Measurements from ENCODE around the gene TMEM169.

The TMEM169 gene

GRCh38 chr2:216059233-216059834, 22.4 kb upstream of the TMEM169 start:
- ChIA-PET CTCF (interaction anchor here (0.6 to 1.3 kb wide), 4 partner anchors 15 to 531 kb away, joined by 3 to 4 read pairs (median 4); no protein-coding TSS in a partner anchor), POLR2A (interaction anchor here (0.8 kb wide), 1 partner anchor 55 kb away, joined by 3 read pairs; no protein-coding TSS in a partner anchor)
- no peaks in the 10 kb centered on the region for H3K4me1 ChIP-seq (ENCODE audit: control insufficient read depth, insufficient read depth, low read length)
- peak; percentile 81 for TF ChIP-seq ZNF146 (tag by site-specific recombination; IDR thresholded peaks at IDR 0.05)
- TF ChIP-seq ZNF704 (tag by site-specific recombination; IDR thresholded peaks at IDR 0.05), result no peak
- no peak for TF ChIP-seq ZNF560 (tag by site-specific recombination; IDR thresholded peaks at IDR 0.05; ENCODE audit: borderline replicate concordance)
- TF ChIP-seq KLF10 (tag by site-specific recombination; IDR thresholded peaks at IDR 0.05), result no peak
- no peak for TF ChIP-seq GFI1B (tag by site-specific recombination; IDR thresholded peaks at IDR 0.05)
- TF ChIP-seq GLIS1 (tag by site-specific recombination; IDR thresholded peaks at IDR 0.05), result no peak
- TF ChIP-seq ZNF416 (tag by site-specific recombination; IDR thresholded peaks at IDR 0.05), result no peak
- H3K36me3 ChIP-seq (ENCODE audit: control insufficient read depth in 2 of 2, insufficient read depth in 1 of 2, low read length in 2 of 2), result peaks cover 22 to 41% of the 10 kb centered on the region in 2 experiments
- no peaks in the 10 kb centered on the region for H3K9me3 ChIP-seq (ENCODE audit: control insufficient read depth, insufficient read depth, low read depth, low read length)
- H3K4me3 ChIP-seq (ENCODE audit: low read depth, low read length), result no peak overlapping the region
- H3K27ac ChIP-seq (ENCODE audit: extremely low read depth, low read depth, low read length), result no peak overlapping the region

DNA sequence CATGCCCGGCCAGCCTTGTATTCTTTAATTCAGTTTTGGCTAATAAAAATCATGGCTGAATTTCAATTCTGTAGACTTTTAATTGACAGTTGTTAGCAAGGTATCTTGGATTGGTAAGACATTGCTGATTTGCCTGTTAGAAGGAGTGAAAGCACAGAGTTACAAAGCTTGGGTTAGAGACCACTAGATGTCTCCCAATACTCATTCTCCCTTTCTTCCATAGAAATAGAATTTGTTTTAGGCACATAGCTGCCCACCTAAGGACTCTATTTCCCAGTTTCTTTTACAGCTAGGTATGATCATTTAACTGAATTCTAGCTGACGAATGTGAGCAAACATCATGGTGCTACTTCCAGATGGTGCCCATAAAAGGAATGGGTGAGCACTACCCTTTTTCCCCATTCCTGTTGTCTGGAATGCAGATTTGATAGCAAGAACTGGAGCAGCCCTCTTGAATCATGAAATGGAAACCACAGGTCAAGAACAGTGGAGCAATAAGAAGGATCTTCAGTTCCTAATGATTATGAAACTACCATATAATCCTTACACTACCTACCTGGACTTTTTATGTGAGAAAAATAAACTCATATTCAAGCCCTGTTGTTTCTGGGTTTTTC, 17.6 kb upstream of the TMEM169 start:
- Histone ChIP-seq H3K27ac (ENCODE audit: extremely low read depth, low read depth, low read length) (no peak overlapping the region), H3K4me1 (ENCODE audit: control insufficient read depth, insufficient read depth, low read length) (no peaks in the 10 kb centered on the region), H3K4me3 (ENCODE audit: low read depth, low read length) (no peak overlapping the region), H3K36me3 (ENCODE audit: control insufficient read depth in 2 of 2, insufficient read depth in 1 of 2, low read length in 2 of 2) (peaks cover 38 to 43% of the 10 kb centered on the region in 2 experiments), H3K9me3 (ENCODE audit: control insufficient read depth, insufficient read depth, low read depth, low read length) (no peaks in the 10 kb centered on the region)
- TF ChIP-seq, protein P1, sequence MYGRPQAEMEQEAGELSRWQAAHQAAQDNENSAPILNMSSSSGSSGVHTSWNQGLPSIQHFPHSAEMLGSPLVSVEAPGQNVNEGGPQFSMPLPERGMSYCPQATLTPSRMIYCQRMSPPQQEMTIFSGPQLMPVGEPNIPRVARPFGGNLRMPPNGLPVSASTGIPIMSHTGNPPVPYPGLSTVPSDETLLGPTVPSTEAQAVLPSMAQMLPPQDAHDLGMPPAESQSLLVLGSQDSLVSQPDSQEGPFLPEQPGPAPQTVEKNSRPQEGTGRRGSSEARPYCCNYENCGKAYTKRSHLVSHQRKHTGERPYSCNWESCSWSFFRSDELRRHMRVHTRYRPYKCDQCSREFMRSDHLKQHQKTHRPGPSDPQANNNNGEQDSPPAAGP (tag by site-specific recombination; IDR thresholded peaks at IDR 0.05), result no peak
- TF ChIP-seq ZNF501 (tag by site-specific recombination; IDR thresholded peaks at IDR 0.05) (no peak), ZNF704 (tag by site-specific recombination; IDR thresholded peaks at IDR 0.05) (no peak), ZNF654 (tag by site-specific recombination; IDR thresholded peaks at IDR 0.05; ENCODE audit: low read depth) (peak; percentile 45), ZBTB26 (tag by site-specific recombination; optimal IDR thresholded peaks at IDR 0.05) (no peak)
- ChIA-PET POLR2A (no interaction called here), CTCF (interaction anchor here (0.6 to 0.7 kb wide), 2 partner anchors 56 to 124 kb away, joined by 3 read pairs; no protein-coding TSS in a partner anchor)

DNA sequence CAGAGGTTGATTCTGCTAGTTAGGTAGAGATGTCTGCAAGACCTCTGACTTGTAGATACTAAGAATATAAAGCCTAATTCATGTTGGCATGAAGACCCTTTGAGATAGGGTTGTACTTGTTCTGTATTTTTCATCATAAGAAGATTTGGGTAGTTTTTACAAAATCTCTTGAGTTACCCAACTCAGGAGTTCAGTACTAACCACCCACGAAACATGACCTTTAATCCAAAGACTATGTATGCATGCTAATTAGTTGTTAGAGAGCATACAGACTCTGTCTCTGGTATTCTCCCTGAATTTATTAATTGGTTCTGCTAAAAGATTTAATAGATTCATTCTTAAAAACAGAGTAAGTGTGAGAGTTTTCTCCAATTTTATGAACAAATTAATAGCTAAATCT, 17.1 kb upstream of the TMEM169 start:
- Histone ChIP-seq H3K4me3 (ENCODE audit: low read depth, low read length) (no peak overlapping the region), H3K36me3 (ENCODE audit: control insufficient read depth in 2 of 2, insufficient read depth in 1 of 2, low read length in 2 of 2) (peaks cover 37 to 38% of the 10 kb centered on the region in 2 experiments), H3K9me3 (ENCODE audit: control insufficient read depth, insufficient read depth, low read depth, low read length) (no peaks in the 10 kb centered on the region), H3K4me1 (ENCODE audit: control insufficient read depth, insufficient read depth, low read length) (no peaks in the 10 kb centered on the region), H3K27ac (ENCODE audit: extremely low read depth, low read depth, low read length) (no peak overlapping the region)
- POLR2A ChIA-PET, result no interaction called here
- CTCF ChIA-PET, result interaction anchor here (0.6 kb wide), 1 partner anchor 56 kb away, joined by 3 read pairs; no protein-coding TSS in a partner anchor
- TF ChIP-seq ZNF280C (tag by site-specific recombination; IDR thresholded peaks at IDR 0.05) (no peak), ZNF530 (tag by site-specific recombination; IDR thresholded peaks at IDR 0.05; ENCODE audit: low read depth) (no peak), GLI2 (tag by site-specific recombination; IDR thresholded peaks at IDR 0.05; ENCODE audit: borderline replicate concordance, low read depth) (no peak), ZFP37 (tag by site-specific recombination; IDR thresholded peaks at IDR 0.05) (no peak), ZNF423 (tag by site-specific recombination; IDR thresholded peaks at IDR 0.05) (no peak), PRDM4 (tag by site-specific recombination; IDR thresholded peaks at IDR 0.05) (no peak), KLF7 (tag by site-specific recombination; IDR thresholded peaks at IDR 0.05; ENCODE audit: borderline replicate concordance) (no peak), REPIN1 (tag by site-specific recombination; IDR thresholded peaks at IDR 0.05; ENCODE audit: low read depth) (no peak), ZNF10 (tag by site-specific recombination; IDR thresholded peaks at IDR 0.05) (no peak), ZNF311 (tag by site-specific recombination; IDR thresholded peaks at IDR 0.05; ENCODE audit: borderline replicate concordance) (no peak)

All from HEK293 (cell line).